GM23248 (cell line): Measurements from ENCODE around the gene NBDY.

Experiments used
- EZH2 ChIP-seq: fragments of 200-600 bp; sonication (generic); IDR thresholded peaks from 2 replicates; pipeline ENCODE4 v1.6.1; 2018; ENCODE audit warnings: antibody characterized with exemption, mild to moderate bottlenecking; ENCODE audit not compliant: insufficient read depth, poor library complexity, severe bottlenecking
- EZH2phosphoT487 ChIP-seq: fragments of 200-600 bp; sonication (generic); IDR thresholded peaks from 2 replicates; pipeline ENCODE4 v1.6.1; 2018; ENCODE audit warnings: antibody characterized with exemption, moderate library complexity, mild to moderate bottlenecking, low read depth; ENCODE audit not compliant: insufficient read depth

DNA sequence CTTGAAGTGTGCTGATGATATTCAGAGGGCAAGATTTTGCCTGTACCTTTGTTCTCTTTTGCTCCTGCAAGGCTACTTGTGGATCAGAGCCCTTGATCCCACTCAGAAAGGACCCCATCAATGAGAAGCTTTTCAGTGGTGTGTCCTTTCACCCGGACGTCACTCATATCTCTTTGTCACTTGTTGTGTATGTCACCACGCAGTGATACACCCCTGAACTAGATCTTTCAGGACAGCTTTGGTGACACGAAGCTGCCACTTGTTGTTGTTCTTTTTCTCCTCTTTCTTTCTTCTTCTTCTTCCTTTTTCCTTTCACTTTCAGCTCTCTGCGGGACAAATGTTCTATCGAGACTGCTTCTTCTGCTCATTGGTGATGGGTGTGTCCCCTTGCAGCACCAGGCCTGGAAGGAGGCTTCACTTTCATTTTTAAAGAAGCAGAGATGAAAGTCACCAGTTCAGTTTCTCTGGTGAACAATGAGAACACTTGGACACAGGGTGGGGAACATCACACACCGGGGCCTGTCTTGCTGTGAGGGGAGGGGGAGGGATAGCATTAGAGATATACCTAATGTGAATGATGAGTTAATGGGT, 83.6 kb downstream of the NBDY start:
- no peak for TF ChIP-seq EZH2phosphoT487
- no peak for TF ChIP-seq EZH2
